DLD1 (cell line): ENCODE measurements around the gene GLG1.
"Not testable (repeated sequence)": the region's sequence is repeated elsewhere in the genome, so short reads cannot be mapped to it uniquely, and the experiment has no call there.

Experiments
- in situ Hi-C: cut with HindIII; loops from 2 replicates; pipeline ENCODE4 v1.10.0; 2017; ENCODE audit warnings: low sequenced_read_pairs

Gene GLG1

GRCh38 chr16:74575807-74576643 lies 30.9 kb downstream of the GLG1 start:
- in situ Hi-C loops, result no loop called here

- in situ Hi-C loops, result no loop called here
These were observed 31.6 kb downstream of the GLG1 start for GRCh38 chr16:74575175-74575806.

- in situ Hi-C loops, result no loop called here
These were observed 32.8 kb downstream of the GLG1 start for GRCh38 chr16:74574146-74574545.

- in situ Hi-C loops, result no loop called here
These were observed 33.3 kb downstream of the GLG1 start for GRCh38 chr16:74573622-74574021.

- in situ Hi-C loops, result no loop called here
These were observed 36.3 kb downstream of the GLG1 start for GRCh38 chr16:74570412-74571301.

- in situ Hi-C loops, result loop anchor here (10.0 kb wide), 1 partner anchor 74 kb away; no protein-coding TSS in a partner anchor
These were observed 37.8 kb downstream of the GLG1 start for GRCh38 chr16:74568961-74569631.

- in situ Hi-C loops, result loop anchor here (10.0 kb wide), 1 partner anchor 73 kb away; no protein-coding TSS in a partner anchor
These were observed 39.0 kb downstream of the GLG1 start for GRCh38 chr16:74567901-74568300.

GRCh38 chr16:74565378-74565777 lies 41.5 kb downstream of the GLG1 start:
- in situ Hi-C loops, result loop anchor here (10.0 kb wide), 1 partner anchor 71 kb away; no protein-coding TSS in a partner anchor

- in situ Hi-C loops, result loop anchor here (10.0 kb wide), 1 partner anchor 70 kb away; no protein-coding TSS in a partner anchor
These were observed 42.4 kb downstream of the GLG1 start for GRCh38 chr16:74564451-74564984.

- in situ Hi-C loops, result loop anchor here (10.0 kb wide), 1 partner anchor 69 kb away; no protein-coding TSS in a partner anchor
These were observed 43.1 kb downstream of the GLG1 start for GRCh38 chr16:74563828-74564263.

- in situ Hi-C loops, result loop anchor here (10.0 kb wide), 1 partner anchor 67 kb away; no protein-coding TSS in a partner anchor
These were observed 44.8 kb downstream of the GLG1 start for GRCh38 chr16:74562117-74562516.

GRCh38 chr16:74561626-74562025 lies 45.3 kb downstream of the GLG1 start:
- in situ Hi-C loops, result loop anchor here (10.0 kb wide), 1 partner anchor 67 kb away; no protein-coding TSS in a partner anchor

GRCh38 chr16:74560912-74561311 lies 46.0 kb downstream of the GLG1 start:
- in situ Hi-C loops, result loop anchor here (10.0 kb wide), 1 partner anchor 66 kb away; no protein-coding TSS in a partner anchor

- in situ Hi-C loops, result no loop called here
These were observed 48.0 kb downstream of the GLG1 start for GRCh38 chr16:74558873-74559272.

GRCh38 chr16:74557275-74557674 lies 49.6 kb downstream of the GLG1 start:
- in situ Hi-C loops, result no loop called here

- in situ Hi-C loops, result no loop called here
These were observed 50.5 kb downstream of the GLG1 start for GRCh38 chr16:74556375-74556922.

- in situ Hi-C loops, result not testable (repeated sequence)
These were observed 54.6 kb downstream of the GLG1 start for GRCh38 chr16:74552357-74552756.

GRCh38 chr16:74550227-74551019 lies 56.5 kb downstream of the GLG1 start:
- in situ Hi-C loops, result not testable (repeated sequence)

- in situ Hi-C loops, result not testable (repeated sequence)
These were observed 60.8 kb downstream of the GLG1 start for GRCh38 chr16:74546112-74546511.
